ENCODE data around the gene ELP6.

Gene ELP6, protein sequence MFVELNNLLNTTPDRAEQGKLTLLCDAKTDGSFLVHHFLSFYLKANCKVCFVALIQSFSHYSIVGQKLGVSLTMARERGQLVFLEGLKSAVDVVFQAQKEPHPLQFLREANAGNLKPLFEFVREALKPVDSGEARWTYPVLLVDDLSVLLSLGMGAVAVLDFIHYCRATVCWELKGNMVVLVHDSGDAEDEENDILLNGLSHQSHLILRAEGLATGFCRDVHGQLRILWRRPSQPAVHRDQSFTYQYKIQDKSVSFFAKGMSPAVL

DNA sequence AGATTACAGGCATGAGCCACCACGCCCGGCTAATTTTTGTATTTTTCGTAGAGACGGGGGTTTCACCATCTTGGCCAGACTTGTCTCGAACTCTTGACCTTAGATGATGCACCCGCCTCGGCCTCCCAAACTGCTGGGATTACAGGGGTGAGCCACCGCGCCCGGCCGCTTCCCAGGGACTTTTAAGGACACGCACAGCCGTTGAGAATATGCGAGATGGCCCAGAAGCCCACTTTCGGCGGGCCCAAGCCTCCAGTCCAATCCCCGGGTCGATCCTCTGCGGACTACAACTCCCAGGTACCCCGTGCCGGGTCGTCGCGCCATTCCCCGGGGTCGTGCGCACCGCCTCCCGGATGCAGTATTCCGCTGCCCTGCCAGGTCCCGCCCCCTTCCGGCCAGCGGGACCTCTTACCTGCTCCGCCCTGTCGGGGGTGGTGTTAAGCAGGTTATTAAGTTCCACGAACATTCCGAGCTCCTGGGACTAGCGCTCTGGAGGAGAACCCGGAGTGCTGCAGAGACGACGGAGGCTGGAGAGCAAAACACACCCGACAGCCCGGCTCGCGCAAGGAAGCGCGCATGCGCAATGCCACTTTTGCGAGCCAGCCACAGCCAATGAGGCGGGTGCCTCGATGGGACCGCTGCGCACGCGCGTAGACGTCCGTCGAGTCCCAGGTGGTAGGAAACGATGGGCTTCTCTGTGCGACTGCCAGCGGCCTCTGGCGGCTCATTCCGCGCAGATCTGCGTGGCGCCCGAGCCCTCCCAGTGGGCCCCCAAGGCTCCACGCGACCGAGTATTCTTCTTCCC is at the start of gene ELP6:
Gene ELP6, minus strand, starts transcription at position 588 of the 805 bp plus-strand sequence. Its CDS starts 122 bp downstream, at position 466.
- H3K4me3 Mint-ChIP-seq: peak within 1 kb of the TSS; percentile 93
- no peaks in the 10 kb centered on the region for H3K4me1 Mint-ChIP-seq
- DNase-seq (ENCODE audit: low spot score in 2 of 2) (peak; percentile 95 to 99), ATAC-seq (peak; percentile 98)
- peaks cover 51% of the 10 kb centered on the region for H3K36me3 Mint-ChIP-seq
- H3K27ac Mint-ChIP-seq: peak within 1 kb of the TSS; percentile 97
- H3K9me3 Mint-ChIP-seq: no peaks in the 10 kb centered on the region

DNA sequence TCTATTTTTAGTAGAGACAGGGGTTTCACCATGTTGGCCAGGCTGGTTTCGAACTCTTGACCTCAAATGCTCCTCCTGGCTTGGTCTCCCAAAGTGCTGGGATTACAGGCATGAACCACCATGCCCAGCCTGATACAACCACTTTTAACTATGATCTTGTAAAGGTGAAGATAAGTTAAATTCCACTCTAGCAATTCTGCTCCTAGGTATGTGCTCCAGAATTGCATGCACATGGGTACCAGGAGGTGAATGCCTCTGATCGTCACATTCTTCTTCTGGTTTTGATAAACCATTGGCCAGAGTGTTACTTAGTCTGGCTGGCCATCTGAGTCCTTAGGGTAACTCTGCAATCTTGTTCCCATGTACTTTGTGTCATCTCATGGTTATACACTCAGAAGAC is 42.8 kb upstream of the ELP6 start:
- Mint-ChIP-seq H3K9me3 (no peaks in the 10 kb centered on the region), H3K4me3 (no peak overlapping the region), H3K27ac (no peak overlapping the region), H3K4me1 (no peaks in the 10 kb centered on the region), H3K36me3 (no peaks in the 10 kb centered on the region)
- ATAC-seq (no peak), DNase-seq (ENCODE audit: low spot score in 2 of 2) (no peak)

DNA sequence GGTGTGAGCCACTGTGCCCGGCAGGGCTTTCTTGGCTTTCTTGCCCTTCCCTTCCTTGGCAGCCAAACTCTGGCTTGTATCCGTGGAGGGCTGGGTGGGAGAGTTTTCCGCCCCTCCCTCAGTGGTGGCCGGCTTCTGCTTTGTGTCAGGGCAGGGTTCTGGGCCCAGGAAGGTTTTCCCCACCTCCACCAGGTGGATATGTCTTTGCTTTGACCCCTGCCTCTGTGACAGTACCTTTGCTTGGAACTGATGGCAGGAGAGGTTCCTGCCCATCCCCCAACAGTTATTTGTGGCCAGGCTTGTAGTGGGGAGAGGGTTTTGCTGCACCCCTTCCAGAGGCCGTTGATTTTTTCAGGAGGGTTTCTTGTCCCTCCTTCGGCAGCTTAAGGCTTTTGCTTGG is 40.8 kb upstream of the ELP6 start:
- Mint-ChIP-seq H3K9me3 (no peaks in the 10 kb centered on the region), H3K4me1 (no peaks in the 10 kb centered on the region), H3K4me3 (no peak overlapping the region), H3K27ac (no peak overlapping the region), H3K36me3 (no peaks in the 10 kb centered on the region)
- ATAC-seq: no peak
- DNase-seq (ENCODE audit: low spot score in 2 of 2): no peak

DNA sequence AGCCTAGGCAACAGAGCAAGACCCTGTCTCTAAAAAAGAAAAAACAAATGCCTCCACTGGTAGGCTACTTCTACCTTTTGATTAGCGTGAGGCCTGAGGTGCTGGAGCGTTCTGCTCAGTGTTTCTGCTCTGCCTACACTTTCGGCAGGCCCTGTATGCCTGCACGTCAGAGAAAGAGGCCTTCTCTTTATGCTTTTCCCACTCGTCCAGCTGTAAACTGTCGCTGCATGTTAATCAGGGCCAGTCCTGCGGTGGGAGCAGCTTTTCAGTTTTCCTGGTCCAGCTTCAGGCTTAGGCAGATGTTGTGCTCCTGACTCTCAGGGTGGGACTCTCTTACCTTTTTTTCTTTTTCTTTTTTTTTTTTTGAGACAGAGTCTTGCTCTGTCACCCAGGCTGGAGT is 39.9 kb upstream of the ELP6 start:
- DNase-seq (ENCODE audit: low spot score in 2 of 2) (no peak), ATAC-seq (no peak)
- Mint-ChIP-seq H3K4me1 (no peaks in the 10 kb centered on the region), H3K9me3 (no peaks in the 10 kb centered on the region), H3K27ac (no peak overlapping the region), H3K36me3 (no peaks in the 10 kb centered on the region), H3K4me3 (no peak overlapping the region)

DNA sequence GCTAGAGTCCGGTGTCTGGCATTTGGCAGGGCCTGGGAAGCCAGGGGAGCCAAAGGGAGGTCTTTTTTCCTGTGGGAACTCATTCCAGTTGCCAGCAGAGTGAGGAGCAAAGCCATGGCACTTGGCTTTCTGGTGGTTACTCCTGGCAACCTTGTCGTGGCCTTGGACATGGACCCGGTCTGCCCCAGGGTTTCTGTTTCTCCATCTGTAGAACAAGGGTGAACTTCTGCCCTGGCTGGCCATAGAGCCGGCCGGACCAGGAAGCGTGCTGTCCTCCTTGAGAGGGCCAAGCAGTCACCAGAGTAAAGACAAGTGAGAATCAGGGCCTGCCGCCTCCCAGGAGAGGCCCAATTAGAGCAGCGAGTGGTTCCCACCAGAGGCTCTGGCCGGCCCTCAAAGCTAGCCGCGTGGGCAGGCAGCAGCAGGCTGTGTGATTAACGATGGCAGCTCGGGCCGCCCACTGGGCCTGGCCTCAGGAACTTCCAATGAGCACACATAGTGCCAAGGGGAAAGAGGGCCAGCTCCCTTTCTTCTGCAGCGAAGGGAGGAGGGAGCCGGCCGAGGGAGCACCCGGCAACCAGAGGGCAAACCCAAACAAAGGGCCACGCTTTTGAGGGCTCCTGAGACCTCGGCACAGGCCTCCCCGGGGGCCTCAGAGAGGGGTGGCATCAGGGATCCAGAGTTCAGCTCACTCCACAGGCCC is 29.1 kb upstream of the ELP6 start:
- Mint-ChIP-seq H3K9me3 (no peaks in the 10 kb centered on the region), H3K4me1 (no peaks in the 10 kb centered on the region), H3K4me3 (no peak overlapping the region), H3K27ac (no peak overlapping the region), H3K36me3 (no peaks in the 10 kb centered on the region)
- no peak for DNase-seq (ENCODE audit: low spot score in 2 of 2)
- ATAC-seq: no peak

DNA sequence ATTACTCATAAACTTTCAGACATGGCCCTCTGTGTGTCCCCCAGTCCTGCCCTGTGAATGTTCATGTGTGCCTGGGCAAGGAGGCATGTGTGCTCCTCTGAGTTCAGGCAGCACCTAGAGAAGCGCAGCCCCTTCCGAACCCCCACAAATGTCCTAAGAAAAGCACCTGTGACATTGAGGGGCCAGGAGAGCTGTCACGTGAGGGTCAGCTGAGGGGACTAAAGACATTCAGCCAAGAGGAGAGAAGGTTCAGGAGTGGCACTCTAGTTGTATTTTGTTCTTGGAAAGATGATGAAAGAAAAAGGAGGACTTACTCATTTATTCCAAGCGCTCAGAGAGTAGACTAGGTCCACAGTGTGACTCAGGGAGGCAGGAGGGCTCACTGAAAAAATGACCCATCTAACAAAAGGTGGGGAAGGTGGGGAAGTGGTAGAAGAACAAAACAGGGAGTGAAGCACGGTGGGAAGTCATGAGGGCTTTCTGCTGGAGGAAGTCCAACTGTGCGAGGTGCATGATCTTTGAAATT is 28.1 kb upstream of the ELP6 start:
- Mint-ChIP-seq H3K27ac (no peak overlapping the region), H3K9me3 (no peaks in the 10 kb centered on the region), H3K4me1 (no peaks in the 10 kb centered on the region), H3K36me3 (no peaks in the 10 kb centered on the region), H3K4me3 (no peak overlapping the region)
- no peak for ATAC-seq
- no peak for DNase-seq (ENCODE audit: low spot score in 2 of 2)

DNA sequence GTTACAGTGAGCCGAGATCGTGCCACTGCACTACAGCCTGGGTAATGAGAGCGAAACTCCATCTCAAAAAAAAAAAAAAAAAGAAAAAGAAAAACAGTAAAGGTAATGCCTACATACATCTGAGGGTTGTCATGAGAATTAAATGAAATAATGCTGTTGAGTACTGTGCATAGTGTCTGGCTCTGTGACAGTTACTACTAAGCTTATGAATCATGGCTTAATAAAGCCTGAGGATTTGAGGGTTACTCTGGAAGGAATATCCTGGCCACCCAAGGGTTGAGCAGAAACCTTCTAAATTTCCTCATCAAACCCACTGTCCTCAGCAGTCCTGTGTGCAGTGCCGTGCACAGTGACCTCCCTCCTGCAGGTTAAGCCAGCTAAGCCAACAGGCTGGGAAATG is 26.8 kb upstream of the ELP6 start:
- H3K36me3 Mint-ChIP-seq: no peaks in the 10 kb centered on the region
- no peak overlapping the region for H3K4me3 Mint-ChIP-seq
- ATAC-seq (no peak), DNase-seq (ENCODE audit: low spot score in 2 of 2) (no peak)
- peaks cover 6% of the 10 kb centered on the region for H3K4me1 Mint-ChIP-seq
- no peaks in the 10 kb centered on the region for H3K9me3 Mint-ChIP-seq
- no peak overlapping the region for H3K27ac Mint-ChIP-seq

DNA sequence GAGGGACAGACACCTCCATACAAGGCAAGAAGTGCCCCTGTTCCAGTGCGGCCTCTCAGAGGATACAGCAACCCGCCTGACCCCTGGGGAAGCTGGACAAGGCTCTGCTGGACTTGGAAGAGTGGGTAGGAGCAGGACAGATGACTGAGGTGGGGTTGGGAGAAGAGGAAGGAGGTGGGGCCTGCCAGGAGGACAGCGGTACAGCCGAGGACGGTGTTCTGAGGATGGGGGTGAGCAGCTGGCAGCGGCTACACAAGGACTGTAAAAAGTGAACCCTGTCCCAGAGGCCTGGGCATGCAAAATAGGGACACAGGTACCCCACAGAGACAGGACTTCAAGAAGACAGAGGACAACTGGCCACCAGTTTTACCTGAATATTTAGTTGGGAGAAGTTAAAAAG is 23.5 kb upstream of the ELP6 start:
- no peak for ATAC-seq
- no peak overlapping the region for H3K4me3 Mint-ChIP-seq
- no peaks in the 10 kb centered on the region for H3K36me3 Mint-ChIP-seq
- H3K4me1 Mint-ChIP-seq: peaks cover 6% of the 10 kb centered on the region
- H3K9me3 Mint-ChIP-seq: no peaks in the 10 kb centered on the region
- H3K27ac Mint-ChIP-seq: no peak overlapping the region
- no peak for DNase-seq (ENCODE audit: low spot score in 2 of 2)

DNA sequence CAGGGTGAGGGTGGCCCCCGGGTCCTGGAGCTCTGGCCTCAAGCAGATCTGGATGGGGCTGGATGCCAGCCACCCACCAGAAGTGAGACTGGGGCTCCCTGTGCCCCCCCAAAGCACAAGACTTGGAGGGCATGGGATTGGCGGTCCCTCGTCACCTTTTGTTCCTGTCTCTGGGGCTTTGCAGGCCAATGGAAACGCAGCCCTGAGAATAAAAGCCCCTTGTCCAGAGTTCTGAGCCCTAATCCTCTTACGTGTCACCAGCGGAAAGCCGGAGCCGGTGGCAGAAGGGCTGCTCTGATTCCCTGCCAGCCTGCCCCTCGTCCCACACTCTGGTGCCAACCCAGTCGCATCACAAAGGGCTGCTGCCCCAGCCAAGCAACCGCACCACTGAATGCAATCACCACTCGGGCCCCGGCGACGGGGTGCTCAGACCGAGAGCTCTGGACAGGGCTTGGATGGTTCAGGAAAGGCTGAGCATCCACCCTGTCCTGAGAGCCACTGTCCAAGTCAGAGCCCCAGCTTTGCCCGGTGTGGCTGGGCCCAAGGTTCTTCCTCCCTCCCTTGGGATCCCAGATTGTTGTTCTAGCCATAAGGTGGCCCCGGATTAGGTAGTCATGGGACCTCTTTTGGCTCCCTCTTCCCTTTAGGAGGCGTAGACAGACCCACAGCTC is 22.8 kb upstream of the ELP6 start:
- DNase-seq (ENCODE audit: low spot score in 2 of 2) (no peak), ATAC-seq (no peak)
- no peaks in the 10 kb centered on the region for H3K9me3 Mint-ChIP-seq
- no peak overlapping the region for H3K27ac Mint-ChIP-seq
- peaks cover 6% of the 10 kb centered on the region for H3K4me1 Mint-ChIP-seq
- no peaks in the 10 kb centered on the region for H3K36me3 Mint-ChIP-seq
- no peak overlapping the region for H3K4me3 Mint-ChIP-seq

DNA sequence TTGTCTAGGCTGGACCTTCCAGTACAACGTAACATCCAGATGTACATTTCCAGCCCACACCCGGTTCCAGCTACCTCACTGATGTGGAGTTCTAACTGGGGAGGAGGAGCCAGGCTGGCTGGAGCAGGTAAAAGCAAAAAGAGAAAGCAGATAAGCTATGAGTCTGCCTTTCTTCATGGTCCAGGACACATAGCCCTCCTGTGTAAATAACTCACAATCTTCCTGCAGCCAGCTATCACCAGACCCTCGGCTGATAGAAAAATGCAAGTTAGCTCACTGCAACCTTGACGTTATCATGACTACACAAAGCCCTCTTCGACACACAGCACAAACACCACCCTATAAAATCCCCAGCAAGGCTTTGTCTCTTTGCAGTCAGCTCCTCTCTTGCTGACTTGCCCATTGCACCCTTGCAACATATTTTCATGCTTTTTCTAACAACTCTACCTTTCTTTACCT is 20.5 kb upstream of the ELP6 start:
- peaks cover 6% of the 10 kb centered on the region for H3K4me1 Mint-ChIP-seq
- DNase-seq (ENCODE audit: low spot score in 2 of 2): no peak
- ATAC-seq: no peak
- H3K36me3 Mint-ChIP-seq: no peaks in the 10 kb centered on the region
- H3K27ac Mint-ChIP-seq: no peak overlapping the region
- no peaks in the 10 kb centered on the region for H3K9me3 Mint-ChIP-seq
- no peak overlapping the region for H3K4me3 Mint-ChIP-seq

DNA sequence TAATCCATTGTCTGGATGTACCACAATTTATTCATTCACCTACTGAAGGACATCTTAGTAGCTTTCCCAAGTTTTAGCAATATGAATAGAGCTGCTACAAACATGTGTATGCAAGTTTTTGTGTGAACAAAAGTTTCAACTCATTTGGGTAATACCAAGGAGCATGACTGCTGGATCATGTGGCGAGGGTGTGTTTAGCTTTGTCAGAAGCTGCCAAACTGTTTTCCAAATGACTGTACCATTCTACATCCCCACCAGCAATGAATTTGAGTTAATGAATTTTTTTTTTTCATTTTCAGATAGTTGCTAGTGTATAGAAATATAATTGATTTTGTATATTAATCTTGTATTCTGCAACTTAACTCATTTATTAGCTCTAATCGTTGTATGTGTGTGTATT is 20.0 kb upstream of the ELP6 start:
- Mint-ChIP-seq H3K4me3 (no peak overlapping the region), H3K9me3 (no peaks in the 10 kb centered on the region), H3K36me3 (no peaks in the 10 kb centered on the region), H3K27ac (no peak overlapping the region), H3K4me1 (peaks cover 6% of the 10 kb centered on the region)
- DNase-seq (ENCODE audit: low spot score in 2 of 2) (no peak), ATAC-seq (peak; percentile 68)

DNA sequence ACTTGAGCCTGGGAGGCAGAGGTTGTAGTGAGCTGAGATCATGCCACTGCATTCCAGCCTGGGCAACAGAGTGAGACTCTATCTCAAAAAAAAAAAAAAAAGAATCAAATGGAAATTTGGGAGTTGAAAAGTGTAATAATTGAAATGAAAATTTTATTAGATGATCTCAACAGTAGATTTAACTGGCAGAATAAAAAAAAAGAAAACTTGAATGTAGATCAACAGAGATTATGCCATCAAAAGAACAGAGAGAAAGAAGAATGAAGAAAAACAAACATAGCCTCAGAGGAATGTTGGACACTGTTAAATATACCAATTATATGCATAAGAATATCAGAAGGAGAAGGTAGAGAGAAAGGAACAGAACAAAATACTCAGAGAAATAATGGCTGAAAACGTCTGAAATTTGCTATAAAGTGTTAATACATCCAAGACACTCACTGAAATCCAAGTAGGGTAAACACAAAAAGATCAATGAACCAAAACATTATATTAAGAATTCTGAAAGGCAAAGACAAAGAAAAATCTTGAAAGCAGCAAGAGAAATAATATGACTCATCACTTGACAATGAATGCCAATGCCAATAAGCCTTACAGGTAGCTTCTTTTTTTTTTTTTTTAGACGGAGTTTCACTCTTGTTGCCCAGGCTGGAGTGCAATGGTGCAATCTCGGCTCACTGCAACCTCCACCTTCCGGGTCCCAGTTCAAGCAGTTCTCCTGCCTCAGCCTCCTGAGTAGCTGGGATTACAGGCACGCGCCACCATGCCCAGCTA is 14.6 kb upstream of the ELP6 start:
- Mint-ChIP-seq H3K9me3 (peaks cover 4% of the 10 kb centered on the region), H3K4me1 (no peaks in the 10 kb centered on the region), H3K36me3 (no peaks in the 10 kb centered on the region), H3K4me3 (no peak overlapping the region), H3K27ac (no peak overlapping the region)
- DNase-seq (ENCODE audit: low spot score in 2 of 2): no peak
- no peak for ATAC-seq

DNA sequence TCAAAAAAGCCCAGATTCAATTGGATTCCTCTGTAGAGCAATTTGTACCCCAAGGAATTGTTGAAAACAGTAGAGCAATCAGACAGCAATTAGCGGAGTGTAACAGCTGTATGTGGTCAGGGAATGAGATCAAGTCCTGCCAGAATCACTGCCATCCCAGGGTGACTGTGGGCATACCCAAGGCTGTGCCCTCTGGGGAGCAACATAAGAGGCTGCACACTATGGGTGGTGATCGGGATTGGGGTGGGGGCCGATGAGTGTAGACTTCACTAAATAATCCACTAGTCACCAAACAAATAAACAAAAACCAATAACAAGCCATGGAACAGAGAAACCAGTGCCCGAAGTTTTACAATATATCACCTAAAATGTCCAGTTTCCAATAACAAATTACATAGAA is 12.1 kb upstream of the ELP6 start:
- no peak for DNase-seq (ENCODE audit: low spot score in 2 of 2)

DNA sequence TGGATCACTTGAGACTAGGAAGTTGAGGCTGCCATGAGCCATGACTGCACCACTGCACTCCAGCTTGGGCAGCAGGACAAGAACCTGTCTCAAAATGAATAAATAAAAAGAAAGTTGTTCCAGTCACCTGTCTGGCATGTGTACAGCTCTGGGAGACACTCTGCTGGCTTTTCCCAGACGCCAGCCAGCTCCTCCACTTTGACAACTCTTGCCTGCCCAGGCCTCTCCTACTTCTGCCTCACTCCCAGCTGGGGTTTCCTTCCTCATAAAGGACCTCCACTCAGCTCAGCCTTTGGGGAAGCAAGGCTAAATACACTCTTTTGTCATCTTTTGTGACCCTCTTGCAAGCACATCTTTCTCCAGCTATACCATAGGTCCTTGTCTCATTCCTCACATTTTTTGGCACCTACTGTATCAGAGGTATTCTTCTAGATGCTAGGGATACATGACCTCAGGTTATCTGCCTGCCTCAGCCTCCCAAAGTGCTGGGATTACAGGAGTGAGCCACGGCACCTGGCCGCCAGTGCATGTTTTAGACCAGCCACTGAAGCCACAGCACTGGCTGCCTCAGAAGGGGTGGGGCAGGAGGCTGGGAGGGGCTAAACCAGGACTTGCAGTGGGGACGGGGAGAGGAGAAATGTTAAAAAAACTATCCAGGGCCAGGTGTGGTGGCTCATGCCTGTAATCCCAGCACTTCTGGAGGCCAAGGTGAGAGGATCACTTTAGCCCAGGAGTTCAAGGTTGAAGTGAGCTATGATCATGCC is 10.0 kb upstream of the ELP6 start:
- DNase-seq (ENCODE audit: low spot score in 2 of 2) (no peak), ATAC-seq (no peak)
- peaks cover 7% of the 10 kb centered on the region for H3K4me1 Mint-ChIP-seq
- H3K27ac Mint-ChIP-seq: no peak overlapping the region
- H3K9me3 Mint-ChIP-seq: peaks cover 4% of the 10 kb centered on the region
- no peak overlapping the region for H3K4me3 Mint-ChIP-seq
- H3K36me3 Mint-ChIP-seq: no peaks in the 10 kb centered on the region

More for the DNA sequence above, 12.1 kb upstream of the ELP6 start:
- H3K36me3 Mint-ChIP-seq: no peaks in the 10 kb centered on the region
- no peak for ATAC-seq
- H3K4me3 Mint-ChIP-seq: no peak overlapping the region
- H3K27ac Mint-ChIP-seq: no peak overlapping the region
- peaks cover 4% of the 10 kb centered on the region for H3K9me3 Mint-ChIP-seq
- peaks cover 7% of the 10 kb centered on the region for H3K4me1 Mint-ChIP-seq

All from stimulated activated effector memory CD8-positive, alpha-beta T cell treated with anti-CD3 and anti-CD28 coated beads, Interleukin-12 subunit alpha, Interleukin-12 subunit beta, amount 100 ng/mL, for 72 hours (primary cell).